Measurements from ENCODE around the gene GDF15. TPM values are rescaled to one million over a fixed set of nuclear protein-coding genes. Genes with fewer than 3 reads are reported as not detected.

Gene GDF15
- total and polyA plus RNA-seq, 2 experiments from 2014 or later, result 12.6 to 19.8 TPM

DNA sequence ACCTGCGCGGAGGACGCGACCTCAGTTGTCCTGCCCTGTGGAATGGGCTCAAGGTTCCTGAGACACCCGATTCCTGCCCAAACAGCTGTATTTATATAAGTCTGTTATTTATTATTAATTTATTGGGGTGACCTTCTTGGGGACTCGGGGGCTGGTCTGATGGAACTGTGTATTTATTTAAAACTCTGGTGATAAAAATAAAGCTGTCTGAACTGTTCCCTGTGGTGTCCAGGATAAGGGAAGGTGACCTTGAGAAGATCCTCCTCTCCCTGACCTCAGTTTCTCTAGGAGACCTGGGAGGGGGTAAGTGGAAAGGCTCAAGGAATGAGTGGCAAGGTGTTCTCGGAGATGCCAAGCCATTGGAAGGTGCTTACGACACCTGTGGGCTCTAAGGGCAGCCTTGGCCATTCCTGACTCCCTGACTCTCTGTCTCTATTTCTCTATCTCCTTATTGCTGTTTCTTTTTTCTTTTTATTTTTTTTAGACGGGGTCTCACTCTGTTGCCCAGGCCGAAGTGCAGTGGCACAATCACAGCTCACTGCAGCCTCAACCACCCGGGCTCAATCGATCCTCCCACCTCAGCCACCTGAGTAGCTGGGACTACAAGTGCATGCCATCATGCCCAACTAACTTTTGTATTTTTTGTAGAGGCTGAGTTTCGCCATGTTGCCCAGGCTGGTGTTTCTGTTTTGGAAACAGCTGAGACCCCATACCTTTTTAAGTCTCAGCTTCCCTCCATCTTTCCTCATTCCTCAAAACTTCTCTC, 3.2 kb downstream of the GDF15 start (continued):
- no peak for TF ChIP-seq JUNB (IDR thresholded peaks at IDR 0.05; ENCODE audit: unreplicated experiment)

DNA sequence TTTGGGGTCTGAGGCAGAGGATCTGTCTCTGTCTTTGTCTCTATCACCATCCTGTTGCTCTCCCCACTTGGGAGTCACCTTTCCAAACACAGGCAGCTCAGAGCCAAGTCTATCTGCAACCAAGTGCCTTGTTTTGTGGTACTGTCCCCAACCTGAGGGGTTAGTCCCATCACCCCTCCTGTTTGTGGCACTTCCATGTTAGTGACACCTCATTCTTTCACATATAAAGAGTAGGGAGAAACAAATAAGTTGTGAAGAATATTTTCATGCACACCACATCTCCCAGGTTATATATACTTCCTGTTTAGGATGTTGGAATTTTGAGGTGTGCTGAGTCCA, 3.7 kb downstream of the GDF15 start:
- Mint-ChIP-seq H3K36me3 (ENCODE audit: low read depth) (peaks cover 11% of the 10 kb centered on the region), H3K27ac (no peak overlapping the region), H3K4me1 (peaks cover 10% of the 10 kb centered on the region), H3K9me3 (no peaks in the 10 kb centered on the region), H3K4me3 (no peak overlapping the region), H3K27me3 (ENCODE audit: insufficient read depth, low read depth, poor library complexity) (peaks cover 37% of the 10 kb centered on the region)
- peaks cover 26% of the 10 kb centered on the region for H3F3A ChIP-seq (replicated peaks; ENCODE audit: low read depth)
- H3K4me3 ChIP-seq, result no peak overlapping the region
- no peak overlapping the region for H2AFZ ChIP-seq
- H3K27ac ChIP-seq (ENCODE audit: low read depth), result no peak overlapping the region
- H3K4me2 ChIP-seq, result no peak overlapping the region
- no peaks in the 10 kb centered on the region for H3K36me3 ChIP-seq (ENCODE audit: insufficient read depth)
- peaks cover 21% of the 10 kb centered on the region for H3K27me3 ChIP-seq (ENCODE audit: insufficient read depth)
- ATAC-seq, result no peak
- no peaks in the 10 kb centered on the region for H3K79me2 ChIP-seq (replicated peaks; ENCODE audit: insufficient read depth)
- TF ChIP-seq EZH2 (IDR thresholded peaks at IDR 0.05; ENCODE audit: low read depth, unreplicated experiment) (no peak), EZH2phosphoT487 (IDR thresholded peaks at IDR 0.05; ENCODE audit: unreplicated experiment) (no peak), STAT1 (IDR thresholded peaks at IDR 0.05; ENCODE audit: unreplicated experiment) (no peak), NANOG (IDR thresholded peaks at IDR 0.05; ENCODE audit: borderline replicate concordance) (no peak), POLR2AphosphoS5 (IDR thresholded peaks at IDR 0.05; ENCODE audit: low read depth) (no peak), ZNF114 (CRISPR knock-in tag; IDR thresholded peaks at IDR 0.05) (no peak), JUNB (IDR thresholded peaks at IDR 0.05; ENCODE audit: unreplicated experiment) (no peak)
- TF ChIP-seq, protein P1, sequence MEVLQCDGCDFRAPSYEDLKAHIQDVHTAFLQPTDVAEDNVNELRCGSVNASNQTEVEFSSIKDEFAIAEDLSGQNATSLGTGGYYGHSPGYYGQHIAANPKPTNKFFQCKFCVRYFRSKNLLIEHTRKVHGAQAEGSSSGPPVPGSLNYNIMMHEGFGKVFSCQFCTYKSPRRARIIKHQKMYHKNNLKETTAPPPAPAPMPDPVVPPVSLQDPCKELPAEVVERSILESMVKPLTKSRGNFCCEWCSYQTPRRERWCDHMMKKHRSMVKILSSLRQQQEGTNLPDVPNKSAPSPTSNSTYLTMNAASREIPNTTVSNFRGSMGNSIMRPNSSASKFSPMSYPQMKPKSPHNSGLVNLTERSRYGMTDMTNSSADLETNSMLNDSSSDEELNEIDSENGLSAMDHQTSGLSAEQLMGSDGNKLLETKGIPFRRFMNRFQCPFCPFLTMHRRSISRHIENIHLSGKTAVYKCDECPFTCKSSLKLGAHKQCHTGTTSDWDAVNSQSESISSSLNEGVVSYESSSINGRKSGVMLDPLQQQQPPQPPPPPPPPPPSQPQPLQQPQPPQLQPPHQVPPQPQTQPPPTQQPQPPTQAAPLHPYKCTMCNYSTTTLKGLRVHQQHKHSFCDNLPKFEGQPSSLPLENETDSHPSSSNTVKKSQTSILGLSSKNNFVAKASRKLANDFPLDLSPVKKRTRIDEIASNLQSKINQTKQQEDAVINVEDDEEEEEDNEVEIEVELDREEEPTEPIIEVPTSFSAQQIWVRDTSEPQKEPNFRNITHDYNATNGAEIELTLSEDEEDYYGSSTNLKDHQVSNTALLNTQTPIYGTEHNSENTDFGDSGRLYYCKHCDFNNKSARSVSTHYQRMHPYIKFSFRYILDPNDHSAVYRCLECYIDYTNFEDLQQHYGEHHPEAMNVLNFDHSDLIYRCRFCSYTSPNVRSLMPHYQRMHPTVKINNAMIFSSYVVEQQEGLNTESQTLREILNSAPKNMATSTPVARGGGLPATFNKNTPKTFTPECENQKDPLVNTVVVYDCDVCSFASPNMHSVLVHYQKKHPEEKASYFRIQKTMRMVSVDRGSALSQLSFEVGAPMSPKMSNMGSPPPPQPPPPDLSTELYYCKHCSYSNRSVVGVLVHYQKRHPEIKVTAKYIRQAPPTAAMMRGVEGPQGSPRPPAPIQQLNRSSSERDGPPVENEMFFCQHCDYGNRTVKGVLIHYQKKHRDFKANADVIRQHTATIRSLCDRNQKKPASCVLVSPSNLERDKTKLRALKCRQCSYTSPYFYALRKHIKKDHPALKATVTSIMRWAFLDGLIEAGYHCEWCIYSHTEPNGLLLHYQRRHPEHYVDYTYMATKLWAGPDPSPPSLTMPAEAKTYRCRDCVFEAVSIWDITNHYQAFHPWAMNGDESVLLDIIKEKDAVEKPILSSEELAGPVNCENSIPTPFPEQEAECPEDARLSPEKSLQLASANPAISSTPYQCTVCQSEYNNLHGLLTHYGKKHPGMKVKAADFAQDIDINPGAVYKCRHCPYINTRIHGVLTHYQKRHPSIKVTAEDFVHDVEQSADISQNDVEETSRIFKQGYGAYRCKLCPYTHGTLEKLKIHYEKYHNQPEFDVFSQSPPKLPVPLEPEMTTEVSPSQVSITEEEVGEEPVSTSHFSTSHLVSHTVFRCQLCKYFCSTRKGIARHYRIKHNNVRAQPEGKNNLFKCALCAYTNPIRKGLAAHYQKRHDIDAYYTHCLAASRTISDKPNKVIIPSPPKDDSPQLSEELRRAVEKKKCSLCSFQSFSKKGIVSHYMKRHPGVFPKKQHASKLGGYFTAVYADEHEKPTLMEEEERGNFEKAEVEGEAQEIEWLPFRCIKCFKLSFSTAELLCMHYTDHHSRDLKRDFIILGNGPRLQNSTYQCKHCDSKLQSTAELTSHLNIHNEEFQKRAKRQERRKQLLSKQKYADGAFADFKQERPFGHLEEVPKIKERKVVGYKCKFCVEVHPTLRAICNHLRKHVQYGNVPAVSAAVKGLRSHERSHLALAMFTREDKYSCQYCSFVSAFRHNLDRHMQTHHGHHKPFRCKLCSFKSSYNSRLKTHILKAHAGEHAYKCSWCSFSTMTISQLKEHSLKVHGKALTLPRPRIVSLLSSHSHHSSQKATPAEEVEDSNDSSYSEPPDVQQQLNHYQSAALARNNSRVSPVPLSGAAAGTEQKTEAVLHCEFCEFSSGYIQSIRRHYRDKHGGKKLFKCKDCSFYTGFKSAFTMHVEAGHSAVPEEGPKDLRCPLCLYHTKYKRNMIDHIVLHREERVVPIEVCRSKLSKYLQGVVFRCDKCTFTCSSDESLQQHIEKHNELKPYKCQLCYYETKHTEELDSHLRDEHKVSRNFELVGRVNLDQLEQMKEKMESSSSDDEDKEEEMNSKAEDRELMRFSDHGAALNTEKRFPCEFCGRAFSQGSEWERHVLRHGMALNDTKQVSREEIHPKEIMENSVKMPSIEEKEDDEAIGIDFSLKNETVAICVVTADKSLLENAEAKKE (CRISPR knock-in tag; IDR thresholded peaks at IDR 0.05), result no peak
- TF ChIP-seq, protein P2, sequence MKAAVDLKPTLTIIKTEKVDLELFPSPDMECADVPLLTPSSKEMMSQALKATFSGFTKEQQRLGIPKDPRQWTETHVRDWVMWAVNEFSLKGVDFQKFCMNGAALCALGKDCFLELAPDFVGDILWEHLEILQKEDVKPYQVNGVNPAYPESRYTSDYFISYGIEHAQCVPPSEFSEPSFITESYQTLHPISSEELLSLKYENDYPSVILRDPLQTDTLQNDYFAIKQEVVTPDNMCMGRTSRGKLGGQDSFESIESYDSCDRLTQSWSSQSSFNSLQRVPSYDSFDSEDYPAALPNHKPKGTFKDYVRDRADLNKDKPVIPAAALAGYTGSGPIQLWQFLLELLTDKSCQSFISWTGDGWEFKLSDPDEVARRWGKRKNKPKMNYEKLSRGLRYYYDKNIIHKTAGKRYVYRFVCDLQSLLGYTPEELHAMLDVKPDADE (IDR thresholded peaks at IDR 0.05), result no peak
- TF ChIP-seq, protein P3, sequence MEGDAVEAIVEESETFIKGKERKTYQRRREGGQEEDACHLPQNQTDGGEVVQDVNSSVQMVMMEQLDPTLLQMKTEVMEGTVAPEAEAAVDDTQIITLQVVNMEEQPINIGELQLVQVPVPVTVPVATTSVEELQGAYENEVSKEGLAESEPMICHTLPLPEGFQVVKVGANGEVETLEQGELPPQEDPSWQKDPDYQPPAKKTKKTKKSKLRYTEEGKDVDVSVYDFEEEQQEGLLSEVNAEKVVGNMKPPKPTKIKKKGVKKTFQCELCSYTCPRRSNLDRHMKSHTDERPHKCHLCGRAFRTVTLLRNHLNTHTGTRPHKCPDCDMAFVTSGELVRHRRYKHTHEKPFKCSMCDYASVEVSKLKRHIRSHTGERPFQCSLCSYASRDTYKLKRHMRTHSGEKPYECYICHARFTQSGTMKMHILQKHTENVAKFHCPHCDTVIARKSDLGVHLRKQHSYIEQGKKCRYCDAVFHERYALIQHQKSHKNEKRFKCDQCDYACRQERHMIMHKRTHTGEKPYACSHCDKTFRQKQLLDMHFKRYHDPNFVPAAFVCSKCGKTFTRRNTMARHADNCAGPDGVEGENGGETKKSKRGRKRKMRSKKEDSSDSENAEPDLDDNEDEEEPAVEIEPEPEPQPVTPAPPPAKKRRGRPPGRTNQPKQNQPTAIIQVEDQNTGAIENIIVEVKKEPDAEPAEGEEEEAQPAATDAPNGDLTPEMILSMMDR (conservative IDR thresholded peaks at IDR 0.05; ENCODE audit: low read depth in 2 of 2), result no peak
- H4K20me1 ChIP-seq (replicated peaks; ENCODE audit: insufficient read depth), result no peaks in the 10 kb centered on the region
- no peak for DNase-seq (ENCODE audit: low spot score)
- peaks cover 9% of the 10 kb centered on the region for H3K4me1 ChIP-seq (ENCODE audit: insufficient read depth)
- no peaks in the 10 kb centered on the region for H3K9me2 ChIP-seq (ENCODE audit: insufficient read depth)

All from GM23338 (cell line).